OCI-LY1 (cell line): ENCODE data around the gene DNMT3A.
A peak's percentile ranks its signal among the peaks of the same experiment; 100 is the strongest.

Source experiments
- H2AFZ ChIP-seq: fragments of 200-600 bp; sonication (generic), shearing (Covaris generic); 2 replicates; pipeline ENCODE4 v1.6.0; 2014; ENCODE audit warnings: antibody characterized with exemption, mild to moderate bottlenecking, low read length
- H3F3A ChIP-seq: fragments of 200-600 bp; sonication (generic), shearing (Covaris generic); 2 replicates; pipeline ENCODE4 v1.6.0; 2014; ENCODE audit warnings: mild to moderate bottlenecking, antibody characterized with exemption, low read length, moderate library complexity; ENCODE audit not compliant: insufficient read depth
- H3K27ac ChIP-seq: fragments of 200-600 bp; sonication (generic); 2 replicates; pipeline ENCODE4 v1.5.1; 2014; ENCODE audit warnings: low read length, mixed run types, mild to moderate bottlenecking, low read depth; ENCODE audit not compliant: poor library complexity, severe bottlenecking
- H3K27me3 ChIP-seq: fragments of 200-600 bp; sonication (generic); 2 replicates; pipeline ENCODE4 v1.6.0; 2014; ENCODE audit warnings: antibody characterized with exemption, mild to moderate bottlenecking, low read length, moderate library complexity; ENCODE audit not compliant: insufficient read depth
- H3K36me3 ChIP-seq: fragments of 200-600 bp; sonication (generic); 2 replicates; pipeline ENCODE4 v1.6.1; 2014; ENCODE audit warnings: mild to moderate bottlenecking, antibody characterized with exemption, low read length, moderate library complexity, mixed read lengths; ENCODE audit not compliant: insufficient read depth
- H3K4me1 ChIP-seq: fragments of 200-600 bp; sonication (generic); 2 replicates; pipeline ENCODE4 v1.5.1; 2014; ENCODE audit warnings: mild to moderate bottlenecking, low read length, moderate library complexity; ENCODE audit not compliant: insufficient read depth, severe bottlenecking
- H3K4me2 ChIP-seq: fragments of 200-600 bp; sonication (generic), shearing (Covaris generic); 2 replicates; pipeline ENCODE4 v1.6.1; 2014; ENCODE audit warnings: low read length
- H3K4me3 ChIP-seq: fragments of 200-600 bp; sonication (generic); 2 replicates; pipeline ENCODE4 v1.5.1; 2014; ENCODE audit warnings: low read length, low read depth, mild to moderate bottlenecking, mixed read lengths; ENCODE audit not compliant: poor library complexity, severe bottlenecking
- H3K79me2 ChIP-seq: fragments of 200-600 bp; shearing (Covaris generic); 2 replicates; pipeline ENCODE4 v1.6.1; 2016; ENCODE audit warnings: mixed run types, low read length, mixed read lengths; ENCODE audit not compliant: insufficient read depth
- H3K9ac ChIP-seq: fragments of 200-600 bp; sonication (generic), shearing (Covaris generic); 2 replicates; pipeline ENCODE4 v1.6.1; 2014; ENCODE audit warnings: mild to moderate bottlenecking, low read length, mixed read lengths
- H3K9me2 ChIP-seq: fragments of 200-600 bp; sonication (generic), shearing (Covaris generic); 2 replicates; pipeline ENCODE4 v1.6.1; 2014; ENCODE audit warnings: low read depth, mild to moderate bottlenecking, low read length, mixed read lengths
- H3K9me3 ChIP-seq: fragments of 200-600 bp; shearing (Covaris generic); 2 replicates; pipeline ENCODE4 v1.6.1; 2014; ENCODE audit warnings: low read length, mixed read lengths
- H4K20me1 ChIP-seq: fragments of 200-600 bp; sonication (generic), shearing (Covaris generic); 2 replicates; pipeline ENCODE4 v1.6.0; 2016; ENCODE audit warnings: mild to moderate bottlenecking, low read length; ENCODE audit not compliant: insufficient read depth
- CTCF ChIP-seq: fragments of 200-600 bp; sonication (generic), shearing (Covaris generic); IDR thresholded peaks from 2 replicates; pipeline ENCODE4 v1.5.1; 2017; ENCODE audit warnings: mild to moderate bottlenecking, antibody characterized with exemption, low read length, moderate library complexity, mixed read lengths
- EZH2 ChIP-seq: fragments of 200-600 bp; sonication (generic), shearing (Covaris generic); IDR thresholded peaks from 2 replicates; pipeline ENCODE4 v1.8.0; 2017; ENCODE audit warnings: borderline replicate concordance, mixed run types, mild to moderate bottlenecking, antibody characterized with exemption, low read length, moderate library complexity, mixed read lengths

The DNMT3A gene

DNA sequence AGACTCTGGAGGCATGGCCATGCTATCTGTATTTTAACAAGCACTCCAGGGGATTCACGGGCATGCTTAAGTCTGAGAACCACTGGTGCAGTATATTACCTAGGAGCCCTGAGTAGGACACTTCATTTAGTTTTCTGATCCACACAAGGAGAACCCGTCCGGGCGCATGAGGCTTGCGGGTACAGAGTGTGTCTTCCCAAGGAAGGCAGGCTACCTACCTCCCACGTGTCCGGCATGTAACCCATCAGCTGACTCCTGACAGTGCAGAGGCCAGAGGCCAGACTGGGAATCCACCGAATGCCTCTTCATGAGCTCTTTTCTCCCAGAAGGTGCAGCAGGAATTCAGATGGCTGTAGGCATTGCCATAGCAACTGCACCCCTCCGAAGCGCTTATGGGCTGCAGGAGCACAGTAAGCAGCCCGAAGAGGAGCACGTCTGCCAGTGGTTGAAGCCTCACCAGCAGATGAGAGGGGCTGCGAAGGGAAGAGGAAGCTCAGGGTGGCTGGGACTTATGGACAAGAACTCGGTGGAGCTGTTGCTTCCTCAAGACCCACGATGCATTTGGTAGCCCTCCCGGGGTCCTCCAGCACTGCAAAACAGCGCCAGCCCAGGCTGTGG is 33.8 kb upstream of the DNMT3A start:
- H4K20me1 ChIP-seq = no peaks in the 10 kb centered on the region
- TF ChIP-seq EZH2 = no peak
- TF ChIP-seq CTCF = peak; percentile 47
- no peaks in the 10 kb centered on the region for H3K27me3 ChIP-seq
- H3K9me3 ChIP-seq = no peaks in the 10 kb centered on the region
- H3K4me2 ChIP-seq = no peak overlapping the region; the same call in 1 of the 2 replicates
- H3K36me3 ChIP-seq = no peaks in the 10 kb centered on the region; the same call in 1 of the 2 replicates
- H3K9me2 ChIP-seq = no peaks in the 10 kb centered on the region
- peaks cover 70% of the 10 kb centered on the region for H3K4me1 ChIP-seq
- no peak overlapping the region; the same call in 1 of the 2 replicates for H3K9ac ChIP-seq
- no peak overlapping the region for H2AFZ ChIP-seq
- no peak overlapping the region for H3K4me3 ChIP-seq
- H3K27ac ChIP-seq = peak overlapping the region; percentile 92
- H3K79me2 ChIP-seq = no peaks in the 10 kb centered on the region
- H3F3A ChIP-seq = no peaks in the 10 kb centered on the region

GRCh38 chr2:25374827-25375226 is 33.1 kb upstream of the DNMT3A start:
- Histone ChIP-seq H3K36me3 (no peaks in the 10 kb centered on the region; the same call in 1 of the 2 replicates), H3K4me2 (no peak overlapping the region), H2AFZ (no peak overlapping the region), H3K9me3 (no peaks in the 10 kb centered on the region), H3K27ac (peak overlapping the region; percentile 92), H3K4me1 (peaks cover 63% of the 10 kb centered on the region), H3K9me2 (no peaks in the 10 kb centered on the region), H3K9ac (no peak overlapping the region), H3K27me3 (no peaks in the 10 kb centered on the region), H3K79me2 (no peaks in the 10 kb centered on the region), H3K4me3 (no peak overlapping the region), H4K20me1 (no peaks in the 10 kb centered on the region), H3F3A (no peaks in the 10 kb centered on the region)
- TF ChIP-seq CTCF (no peak), EZH2 (no peak)

- Histone ChIP-seq H3K27me3 (no peaks in the 10 kb centered on the region), H3K27ac (peak overlapping the region; percentile 92), H3K9me3 (no peaks in the 10 kb centered on the region), H3K4me3 (no peak overlapping the region), H3F3A (no peaks in the 10 kb centered on the region), H3K4me1 (peaks cover 59% of the 10 kb centered on the region), H3K9me2 (no peaks in the 10 kb centered on the region), H3K36me3 (no peaks in the 10 kb centered on the region; the same call in 1 of the 2 replicates), H4K20me1 (no peaks in the 10 kb centered on the region), H3K4me2 (no peak overlapping the region), H2AFZ (no peak overlapping the region), H3K9ac (no peak overlapping the region), H3K79me2 (no peaks in the 10 kb centered on the region)
- TF ChIP-seq EZH2 = no peak
- TF ChIP-seq CTCF = no peak
Observed at GRCh38 chr2:25374411-25374810, 32.7 kb upstream of the DNMT3A start.
